ENCODE data around the gene C1QTNF2.

The C1QTNF2 gene

GRCh38 chr5:160375701-160376100, 5.3 kb upstream of the C1QTNF2 start:
- Histone ChIP-seq H3K4me3 (ENCODE audit: low read length, poor library complexity, severe bottlenecking) (no peak overlapping the region), H3K4me1 (ENCODE audit: insufficient read depth, low read length, poor library complexity, severe bottlenecking) (no peaks in the 10 kb centered on the region)
- TF ChIP-seq, protein P1, sequence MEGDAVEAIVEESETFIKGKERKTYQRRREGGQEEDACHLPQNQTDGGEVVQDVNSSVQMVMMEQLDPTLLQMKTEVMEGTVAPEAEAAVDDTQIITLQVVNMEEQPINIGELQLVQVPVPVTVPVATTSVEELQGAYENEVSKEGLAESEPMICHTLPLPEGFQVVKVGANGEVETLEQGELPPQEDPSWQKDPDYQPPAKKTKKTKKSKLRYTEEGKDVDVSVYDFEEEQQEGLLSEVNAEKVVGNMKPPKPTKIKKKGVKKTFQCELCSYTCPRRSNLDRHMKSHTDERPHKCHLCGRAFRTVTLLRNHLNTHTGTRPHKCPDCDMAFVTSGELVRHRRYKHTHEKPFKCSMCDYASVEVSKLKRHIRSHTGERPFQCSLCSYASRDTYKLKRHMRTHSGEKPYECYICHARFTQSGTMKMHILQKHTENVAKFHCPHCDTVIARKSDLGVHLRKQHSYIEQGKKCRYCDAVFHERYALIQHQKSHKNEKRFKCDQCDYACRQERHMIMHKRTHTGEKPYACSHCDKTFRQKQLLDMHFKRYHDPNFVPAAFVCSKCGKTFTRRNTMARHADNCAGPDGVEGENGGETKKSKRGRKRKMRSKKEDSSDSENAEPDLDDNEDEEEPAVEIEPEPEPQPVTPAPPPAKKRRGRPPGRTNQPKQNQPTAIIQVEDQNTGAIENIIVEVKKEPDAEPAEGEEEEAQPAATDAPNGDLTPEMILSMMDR (conservative IDR thresholded peaks at IDR 0.05; ENCODE audit: low read length), result no peak
- no peak for TF ChIP-seq EZH2phosphoT487 (IDR thresholded peaks at IDR 0.05; ENCODE audit: borderline replicate concordance)

GRCh38 chr5:160375166-160375565, 4.7 kb upstream of the C1QTNF2 start:
- no peak for TF ChIP-seq EZH2phosphoT487 (IDR thresholded peaks at IDR 0.05; ENCODE audit: borderline replicate concordance)
- TF ChIP-seq, protein P1 (conservative IDR thresholded peaks at IDR 0.05; ENCODE audit: low read length), result no peak
- Histone ChIP-seq H3K9ac (ENCODE audit: low read depth, low read length, poor library complexity, severe bottlenecking) (no peak overlapping the region), H3K36me3 (ENCODE audit: insufficient read depth, low read length) (no peaks in the 10 kb centered on the region), H4K20me1 (ENCODE audit: insufficient read depth, low read length, poor library complexity, severe bottlenecking) (no peaks in the 10 kb centered on the region), H3K9me3 (ENCODE audit: insufficient read depth, low read depth, low read length) (no peaks in the 10 kb centered on the region), H3K4me2 (ENCODE audit: low read depth, low read length, poor library complexity, severe bottlenecking) (no peak overlapping the region), H2AFZ (ENCODE audit: low read length) (no peak overlapping the region), H3K4me3 (ENCODE audit: low read length, poor library complexity, severe bottlenecking) (no peak overlapping the region), H3K4me1 (ENCODE audit: insufficient read depth, low read length, poor library complexity, severe bottlenecking) (no peaks in the 10 kb centered on the region), H3K9me2 (replicated peaks; ENCODE audit: low read depth, low read length) (no peaks in the 10 kb centered on the region), H3K79me2 (ENCODE audit: insufficient read depth, low read length) (no peaks in the 10 kb centered on the region), H3F3A (ENCODE audit: low read depth) (no peaks in the 10 kb centered on the region), H3K27me3 (ENCODE audit: insufficient read depth, low read length, poor library complexity, severe bottlenecking) (no peaks in the 10 kb centered on the region)

More at GRCh38 chr5:160375701-160376100, 5.3 kb upstream of the C1QTNF2 start:
- Histone ChIP-seq H3K4me2 (ENCODE audit: low read depth, low read length, poor library complexity, severe bottlenecking) (no peak overlapping the region), H4K20me1 (ENCODE audit: insufficient read depth, low read length, poor library complexity, severe bottlenecking) (no peaks in the 10 kb centered on the region), H2AFZ (ENCODE audit: low read length) (no peak overlapping the region), H3K9ac (ENCODE audit: low read depth, low read length, poor library complexity, severe bottlenecking) (no peak overlapping the region), H3K27me3 (ENCODE audit: insufficient read depth, low read length, poor library complexity, severe bottlenecking) (no peaks in the 10 kb centered on the region), H3K79me2 (ENCODE audit: insufficient read depth, low read length) (no peaks in the 10 kb centered on the region), H3F3A (ENCODE audit: low read depth) (no peaks in the 10 kb centered on the region), H3K9me3 (ENCODE audit: insufficient read depth, low read depth, low read length) (no peaks in the 10 kb centered on the region), H3K9me2 (replicated peaks; ENCODE audit: low read depth, low read length) (no peaks in the 10 kb centered on the region), H3K36me3 (ENCODE audit: insufficient read depth, low read length) (no peaks in the 10 kb centered on the region)

- H3K9me3 ChIP-seq (ENCODE audit: insufficient read depth, low read depth, low read length), result no peaks in the 10 kb centered on the region
- no peak overlapping the region for H3K4me2 ChIP-seq (ENCODE audit: low read depth, low read length, poor library complexity, severe bottlenecking)
- H4K20me1 ChIP-seq (ENCODE audit: insufficient read depth, low read length, poor library complexity, severe bottlenecking), result no peaks in the 10 kb centered on the region
- TF ChIP-seq EZH2phosphoT487 (IDR thresholded peaks at IDR 0.05; ENCODE audit: borderline replicate concordance), result no peak
- TF ChIP-seq, protein P1 (conservative IDR thresholded peaks at IDR 0.05; ENCODE audit: low read length), result no peak
- H3K9me2 ChIP-seq (replicated peaks; ENCODE audit: low read depth, low read length), result no peaks in the 10 kb centered on the region
- H3F3A ChIP-seq (ENCODE audit: low read depth), result no peaks in the 10 kb centered on the region
- H3K79me2 ChIP-seq (ENCODE audit: insufficient read depth, low read length), result no peaks in the 10 kb centered on the region
- no peak overlapping the region for H3K9ac ChIP-seq (ENCODE audit: low read depth, low read length, poor library complexity, severe bottlenecking)
- H3K4me1 ChIP-seq (ENCODE audit: insufficient read depth, low read length, poor library complexity, severe bottlenecking), result no peaks in the 10 kb centered on the region
- H2AFZ ChIP-seq (ENCODE audit: low read length), result no peak overlapping the region
- H3K36me3 ChIP-seq (ENCODE audit: insufficient read depth, low read length), result no peaks in the 10 kb centered on the region
- no peaks in the 10 kb centered on the region for H3K27me3 ChIP-seq (ENCODE audit: insufficient read depth, low read length, poor library complexity, severe bottlenecking)
- H3K4me3 ChIP-seq (ENCODE audit: low read length, poor library complexity, severe bottlenecking), result no peak overlapping the region
Measured at GRCh38 chr5:160371294-160371693, 868 bp upstream of the C1QTNF2 start.

All from Loucy (cell line).